ENCODE data around the gene GREB1L. TPM values are rescaled to one million over a fixed set of nuclear protein-coding genes. Genes with fewer than 3 reads are reported as not detected.
A peak's percentile ranks its signal among the peaks of the same experiment; 100 is the strongest.
"Not testable (repeated sequence)": the region's sequence is repeated elsewhere in the genome, so short reads cannot be mapped to it uniquely, and the experiment has no call there.

Gene GREB1L
- total RNA-seq, 1 donor from 2014 or later, result 12.3 TPM

GRCh38 chr18:21272016-21272579, 30.1 kb downstream of the GREB1L start:
- no peak for TF ChIP-seq CTCF (IDR thresholded peaks at IDR 0.05; ENCODE audit: borderline replicate concordance)
- DNase-seq, result no peak
- H3K36me3 ChIP-seq, result no peaks in the 10 kb centered on the region
- H3K27me3 ChIP-seq (ENCODE audit: low read depth), result no peaks in the 10 kb centered on the region
- peaks cover 20% of the 10 kb centered on the region for H3K4me1 ChIP-seq
- H3K4me3 ChIP-seq, result no peak overlapping the region
- intact Hi-C loops (cut with micrococcal nuclease), result no loop called here
- no peaks in the 10 kb centered on the region for H3K9me3 ChIP-seq (replicated peaks)
- H3K27ac ChIP-seq (replicated peaks), result no peak overlapping the region

DNA sequence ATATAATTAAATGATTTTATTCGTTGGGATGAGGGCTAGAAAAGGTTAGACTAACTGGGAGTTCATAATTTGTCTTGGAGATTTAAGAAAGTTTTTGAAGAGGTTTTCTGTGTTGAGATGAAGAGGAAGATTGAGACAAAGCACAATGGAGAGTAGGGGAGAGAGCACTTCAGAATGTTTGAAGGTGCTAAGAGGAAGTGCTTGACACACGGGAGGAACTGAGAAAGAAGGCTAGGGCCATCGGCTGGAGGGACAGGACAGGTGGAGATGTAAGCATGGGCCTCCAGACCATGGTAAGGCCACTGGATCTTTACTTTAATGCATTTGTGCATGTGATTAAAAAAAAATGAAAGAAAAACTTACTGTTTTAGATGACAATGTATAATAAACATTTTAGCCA, 31.5 kb downstream of the GREB1L start:
- DNase-seq, result no peak
- TF ChIP-seq CTCF (IDR thresholded peaks at IDR 0.05; ENCODE audit: borderline replicate concordance), result no peak

GRCh38 chr18:21275645-21276044, 33.6 kb downstream of the GREB1L start:
- TF ChIP-seq CTCF (IDR thresholded peaks at IDR 0.05; ENCODE audit: borderline replicate concordance), result no peak
- Histone ChIP-seq H3K36me3 (no peaks in the 10 kb centered on the region), H3K4me3 (no peak overlapping the region), H3K27ac (replicated peaks) (no peak overlapping the region), H3K4me1 (peaks cover 14% of the 10 kb centered on the region), H3K27me3 (ENCODE audit: low read depth) (no peaks in the 10 kb centered on the region), H3K9me3 (replicated peaks) (no peaks in the 10 kb centered on the region)
- intact Hi-C loops (cut with micrococcal nuclease), result no loop called here
- DNase-seq, result no peak

More for the DNA sequence above, 31.5 kb downstream of the GREB1L start:
- H3K4me3 ChIP-seq, result no peak overlapping the region
- no peak overlapping the region for H3K27ac ChIP-seq (replicated peaks)
- H3K9me3 ChIP-seq (replicated peaks), result no peaks in the 10 kb centered on the region
- H3K4me1 ChIP-seq, result peaks cover 17% of the 10 kb centered on the region
- intact Hi-C loops (cut with micrococcal nuclease), result no loop called here
- no peaks in the 10 kb centered on the region for H3K36me3 ChIP-seq
- H3K27me3 ChIP-seq (ENCODE audit: low read depth), result no peaks in the 10 kb centered on the region

DNA sequence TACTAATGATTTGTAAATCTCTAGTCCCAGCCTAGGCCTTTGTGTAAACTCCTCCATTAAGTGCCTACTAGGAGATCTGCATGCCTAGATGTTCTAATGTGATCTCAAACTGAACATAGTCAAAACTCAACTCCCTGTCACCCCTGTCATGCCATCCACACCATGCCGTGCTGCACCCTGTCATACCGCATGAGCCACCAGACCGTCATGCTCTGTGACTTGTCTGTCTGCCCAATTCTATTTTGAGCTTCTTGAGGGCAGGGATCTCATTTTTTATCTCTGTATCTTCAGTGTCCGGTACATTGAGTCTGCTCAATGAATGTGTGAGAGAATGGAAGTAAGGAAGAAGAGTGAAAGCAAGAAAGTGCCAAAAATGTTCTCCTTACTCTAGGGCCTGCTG, 35.5 kb downstream of the GREB1L start:
- Histone ChIP-seq H3K4me1 (peaks cover 5% of the 10 kb centered on the region), H3K9me3 (replicated peaks) (no peaks in the 10 kb centered on the region), H3K27ac (replicated peaks) (peak overlapping the region; percentile 79), H3K4me3 (no peak overlapping the region), H3K36me3 (no peaks in the 10 kb centered on the region), H3K27me3 (ENCODE audit: low read depth) (no peaks in the 10 kb centered on the region)
- peak; percentile 26 for DNase-seq
- TF ChIP-seq CTCF (IDR thresholded peaks at IDR 0.05; ENCODE audit: borderline replicate concordance), result no peak
- intact Hi-C loops (cut with micrococcal nuclease), result no loop called here

- DNase-seq; H3K4me3 ChIP-seq; H3K4me1 ChIP-seq; H3K36me3 ChIP-seq; H3K27me3 ChIP-seq (ENCODE audit: low read depth); H3K9me3 ChIP-seq (replicated peaks); intact Hi-C loops (cut with micrococcal nuclease): not testable (repeated sequence)
- peak overlapping the region; percentile 79 for H3K27ac ChIP-seq (replicated peaks)
Observed at GRCh38 chr18:21278218-21278617, 36.2 kb downstream of the GREB1L start.

GRCh38 chr18:21281603-21282002, 39.6 kb downstream of the GREB1L start:
- Histone ChIP-seq H3K9me3 (replicated peaks) (no peaks in the 10 kb centered on the region), H3K4me1 (peaks cover 5% of the 10 kb centered on the region), H3K36me3 (no peaks in the 10 kb centered on the region), H3K27me3 (ENCODE audit: low read depth) (no peaks in the 10 kb centered on the region), H3K4me3 (no peak overlapping the region), H3K27ac (replicated peaks) (no peak overlapping the region)
- no peak for TF ChIP-seq CTCF (IDR thresholded peaks at IDR 0.05; ENCODE audit: borderline replicate concordance)
- DNase-seq, result no peak
- intact Hi-C loops (cut with micrococcal nuclease), result no loop called here

All from left ventricle myocardium inferior (tissue), 1 donor.